Cortex of kidney (tissue), 1 donor: ENCODE measurements around the gene KLK10.
"Not testable (repeated sequence)": the region's sequence is repeated elsewhere in the genome, so short reads cannot be mapped to it uniquely, and the experiment has no call there.

ENCODE experiments used
- DNase-seq: peaks from one replicate; lab custom pipeline; 2025; lab: John Stamatoyannopoulos, UW

The KLK10 gene

DNA sequence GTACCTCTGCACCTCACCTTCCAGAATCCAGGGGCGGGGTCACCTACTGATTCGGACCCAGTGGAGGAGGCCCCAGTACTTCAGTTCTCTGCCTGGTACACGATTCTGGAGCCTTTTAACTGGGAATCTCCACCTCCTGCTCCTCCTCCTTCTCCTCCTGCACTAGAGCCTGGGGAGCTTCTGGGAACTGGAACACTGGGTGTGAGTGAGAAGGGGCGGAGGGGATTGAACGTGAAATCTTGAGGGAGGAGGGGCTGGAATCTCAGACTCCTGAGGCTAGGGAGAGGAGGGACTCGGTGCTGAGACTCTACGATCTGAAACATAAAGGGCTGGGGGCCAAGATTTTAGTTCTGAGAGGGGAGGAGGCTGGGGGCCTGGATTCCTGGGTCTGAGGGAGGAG is 18.0 kb downstream of the KLK10 start, which contains the start of gene KLK8:
Gene KLK8 (minus strand): TSS at position 90 of the 400 bp plus-strand sequence. CDS start 437 bp downstream, outside the sequence.
- no peak for DNase-seq

GRCh38 chr19:51000981-51001380 is 18.5 kb downstream of the KLK10 start:
- DNase-seq, result no peak

- DNase-seq, result no peak
Observed at GRCh38 chr19:51000426-51000825, 19.1 kb downstream of the KLK10 start.

DNA sequence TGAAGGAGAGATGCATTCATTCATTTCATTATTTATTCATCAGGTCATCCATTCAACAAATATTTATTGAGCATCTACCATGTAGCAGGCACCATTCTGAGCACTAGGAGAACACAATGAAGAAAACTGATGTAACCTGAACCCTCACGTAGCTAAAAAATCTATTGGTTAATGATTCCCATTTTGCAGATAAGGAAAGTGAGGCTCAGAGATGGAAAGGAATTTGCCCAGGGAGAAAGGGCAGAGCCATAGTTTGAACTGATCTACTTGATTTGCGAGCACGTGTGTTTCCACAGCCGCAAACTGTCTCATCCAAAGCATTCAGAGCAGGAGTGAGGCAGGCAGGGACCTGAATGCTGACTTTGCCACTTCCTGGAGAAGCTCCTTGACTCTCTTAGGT is 20.8 kb downstream of the KLK10 start:
- no peak for DNase-seq

- DNase-seq, result no peak
Observed at GRCh38 chr19:50998061-50998460, 21.4 kb downstream of the KLK10 start.

DNA sequence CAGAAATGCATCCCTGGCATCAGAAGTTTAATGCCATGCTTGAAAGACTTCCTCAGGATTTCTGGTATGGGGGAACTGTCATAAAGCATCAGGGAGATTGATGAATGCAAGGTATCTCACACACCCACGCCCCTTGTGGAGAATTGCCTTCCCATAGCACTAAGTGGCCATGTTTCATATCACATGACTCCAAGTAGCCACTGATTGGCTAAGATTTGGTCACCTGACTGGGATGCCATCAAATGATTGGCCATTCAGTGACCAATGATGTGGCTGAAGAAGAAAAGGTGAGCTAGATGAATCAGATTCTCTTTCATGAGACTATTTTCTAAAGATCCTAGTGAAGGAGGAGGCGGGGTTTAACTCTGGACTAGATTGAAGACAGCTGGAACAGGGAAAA is 25.4 kb downstream of the KLK10 start:
- DNase-seq, result no peak

DNA sequence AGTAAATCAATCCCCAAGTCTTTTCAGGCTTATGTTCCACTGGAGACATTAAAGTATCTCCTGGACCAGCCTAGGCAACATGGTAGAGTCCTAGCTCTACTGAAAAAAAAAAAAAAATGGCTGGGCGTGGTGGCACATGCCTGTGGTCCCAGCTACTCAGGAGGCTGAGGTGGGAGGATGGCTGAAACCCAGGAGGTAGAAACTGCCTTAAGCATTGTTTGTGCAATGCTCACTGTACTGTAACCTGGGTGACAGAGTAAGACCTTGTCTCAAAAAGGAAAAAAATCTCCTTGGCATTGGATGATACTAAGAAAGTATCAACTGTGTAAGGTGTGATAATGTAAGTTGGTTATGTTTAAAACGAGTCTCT is 26.9 kb downstream of the KLK10 start:
- DNase-seq, result no peak

DNA sequence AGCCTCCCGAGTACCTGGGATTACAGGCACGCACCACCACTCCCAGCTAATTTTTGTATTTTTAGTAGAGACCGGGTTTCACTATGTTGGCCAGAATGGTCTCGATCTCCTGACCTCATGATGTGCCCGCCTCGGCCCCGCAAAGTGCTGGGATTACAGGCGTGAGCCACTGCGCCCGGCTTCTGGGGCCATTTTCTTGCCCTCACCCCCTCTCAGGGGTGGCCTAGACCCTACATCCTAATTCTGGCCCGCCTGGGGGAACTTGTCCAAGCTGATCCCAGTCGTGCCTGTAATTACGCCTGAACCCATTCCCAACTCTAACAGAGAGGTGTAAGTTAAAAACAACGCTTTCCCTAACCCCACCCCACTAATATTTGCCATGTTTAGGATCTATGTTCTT is 35.1 kb downstream of the KLK10 start:
- not testable (repeated sequence) for DNase-seq

GRCh38 chr19:50983625-50984292 is 35.8 kb downstream of the KLK10 start, which contains the start of gene KLK7:
Gene KLK7 (minus strand): TSS chr19:50983917. CDS start chr19:50982399, 1,518 bp downstream.
- DNase-seq, result no peak

GRCh38 chr19:50982186-50982585 is 37.3 kb downstream of the KLK10 start:
- no peak for DNase-seq

DNA sequence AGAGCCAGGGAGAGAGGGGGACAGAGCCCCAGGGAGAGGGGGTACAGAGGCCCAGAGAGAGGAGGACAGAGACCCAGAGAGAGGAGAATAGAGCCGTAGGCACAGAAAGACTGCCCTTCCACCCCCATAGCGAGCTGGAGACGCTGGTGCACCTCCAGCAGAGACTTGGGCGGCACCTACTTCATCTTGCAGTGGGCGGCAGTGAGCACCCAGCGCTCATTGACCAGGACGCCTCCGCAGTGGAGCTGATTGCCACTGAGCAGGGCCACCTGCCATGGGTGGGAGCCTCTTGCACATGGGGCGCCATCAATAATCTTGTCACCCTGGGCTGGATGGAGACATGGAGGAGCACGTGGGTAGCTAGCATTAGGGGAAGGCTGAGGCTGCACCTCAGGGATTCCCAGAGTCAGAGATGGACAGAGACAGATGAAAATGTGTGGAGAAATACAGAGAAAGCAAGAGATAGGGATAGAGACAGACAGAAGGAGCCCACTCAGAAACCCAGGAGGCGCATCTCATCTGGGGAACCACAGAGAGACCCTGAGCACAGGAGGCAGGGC is 37.8 kb downstream of the KLK10 start:
- DNase-seq, result no peak

GRCh38 chr19:50980208-50980607 is 39.3 kb downstream of the KLK10 start:
- DNase-seq, result no peak

GRCh38 chr19:50979758-50980157 is 39.8 kb downstream of the KLK10 start:
- DNase-seq, result no peak

GRCh38 chr19:50978772-50979390 is 40.6 kb downstream of the KLK10 start:
- DNase-seq, result no peak

DNA sequence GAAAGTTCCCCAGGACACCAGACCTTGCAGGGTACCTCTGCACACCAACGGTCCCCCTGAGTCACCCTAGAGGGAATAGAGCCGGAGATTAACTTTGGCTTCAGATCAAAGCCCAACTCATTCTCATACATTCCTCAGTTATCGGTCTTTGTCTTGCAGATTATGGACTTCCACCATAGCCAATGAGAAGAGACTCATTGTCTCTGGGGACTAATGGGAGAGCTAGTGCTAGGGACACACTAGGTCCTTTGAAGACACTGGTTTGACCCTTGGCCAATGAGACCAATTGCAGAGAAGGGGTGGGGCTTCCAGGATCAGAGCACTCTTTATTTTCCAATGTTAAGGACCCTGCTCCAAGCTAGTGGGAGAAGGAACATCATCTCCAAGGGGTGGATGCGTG is 41.9 kb downstream of the KLK10 start:
- DNase-seq, result no peak

- DNase-seq, result no peak
Observed at GRCh38 chr19:50975766-50976165, 43.7 kb downstream of the KLK10 start.

DNA sequence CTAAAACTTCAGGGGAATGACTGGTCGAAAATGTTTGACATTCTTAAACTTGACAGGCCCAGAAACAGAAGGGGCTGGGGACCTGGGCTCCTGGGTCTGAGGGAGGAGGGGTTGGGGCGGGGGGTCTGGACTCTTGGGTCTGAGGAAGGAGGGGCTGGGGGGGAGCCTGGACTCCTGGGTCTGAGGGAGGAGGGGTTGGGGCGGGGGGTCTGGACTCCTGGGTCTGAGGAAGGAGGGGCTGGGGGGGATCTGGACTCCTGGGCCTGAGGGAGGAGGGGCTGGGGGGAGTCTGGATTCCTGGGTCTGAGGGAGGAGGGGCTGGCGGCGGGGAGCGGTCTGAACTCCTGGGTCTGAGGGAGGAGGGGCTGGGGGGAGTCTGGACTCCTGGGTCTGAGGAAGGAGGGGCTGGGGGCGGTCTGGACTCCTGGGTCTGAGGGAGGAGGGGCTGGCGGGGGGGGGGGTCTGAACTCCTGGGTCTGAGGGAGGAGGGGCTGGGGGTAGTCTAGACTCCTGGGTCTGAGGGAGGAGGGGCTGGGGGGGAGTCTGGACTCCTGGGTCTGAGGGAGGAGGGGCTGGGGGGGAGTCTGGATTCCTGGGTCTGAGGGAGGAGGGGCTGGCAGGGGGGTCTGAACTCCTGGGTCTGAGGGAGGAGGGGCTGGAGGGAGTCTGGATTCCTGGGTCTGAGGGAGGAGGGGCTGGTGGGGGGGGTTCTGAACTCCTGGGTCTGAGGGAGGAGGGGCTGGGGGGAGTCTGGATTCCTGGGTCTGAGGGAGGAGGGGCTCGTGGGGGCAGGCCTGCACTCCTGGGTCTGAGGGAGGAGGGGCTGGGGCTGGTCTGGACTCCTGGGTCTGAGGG is 44.6 kb downstream of the KLK10 start:
- DNase-seq, result no peak

GRCh38 chr19:50972795-50973376 is 46.6 kb downstream of the KLK10 start:
- no peak for DNase-seq

DNA sequence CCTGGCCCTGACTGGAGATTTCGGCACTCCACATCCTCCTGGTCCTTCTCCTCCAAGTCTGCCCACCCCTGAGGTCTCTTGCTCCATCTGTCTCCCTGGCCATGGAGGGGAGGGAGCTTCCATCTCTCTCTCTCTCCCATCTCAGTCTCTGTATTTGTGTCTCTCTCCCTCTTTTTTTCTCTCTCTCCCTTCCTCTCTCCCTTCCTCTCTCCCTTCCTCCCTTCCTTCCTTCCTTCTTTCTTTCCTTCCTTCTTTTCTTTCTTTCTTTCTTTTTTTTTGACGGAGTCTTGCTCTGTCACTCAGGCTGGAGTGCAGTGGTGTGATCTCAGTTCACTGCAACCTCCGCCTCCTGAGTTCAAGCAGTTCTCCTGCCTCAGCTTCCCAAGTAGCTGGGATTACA is 49.7 kb downstream of the KLK10 start:
- DNase-seq, result not testable (repeated sequence)

- no peak for DNase-seq
Observed at GRCh38 chr19:50969413-50969760, 50.1 kb downstream of the KLK10 start, which contains the start of gene KLK6. Gene KLK6 (minus strand): TSS chr19:50969591. CDS start chr19:50968104, 1,487 bp downstream.

- DNase-seq, result no peak
Observed at GRCh38 chr19:50968716-50969412, 50.6 kb downstream of the KLK10 start.
